ELF-1 (cell line): ENCODE measurements around the gene DGCR6L.
"Not testable (repeated sequence)": the region's sequence is repeated elsewhere in the genome, so short reads cannot be mapped to it uniquely, and the experiment has no call there.

ENCODE experiments used
- DNase-seq: peaks from one replicate; pipeline ENCODE4 v3.0.0-alpha.2; 2016; ENCODE audit warnings: low read depth, low spot score

Gene DGCR6L

DNA sequence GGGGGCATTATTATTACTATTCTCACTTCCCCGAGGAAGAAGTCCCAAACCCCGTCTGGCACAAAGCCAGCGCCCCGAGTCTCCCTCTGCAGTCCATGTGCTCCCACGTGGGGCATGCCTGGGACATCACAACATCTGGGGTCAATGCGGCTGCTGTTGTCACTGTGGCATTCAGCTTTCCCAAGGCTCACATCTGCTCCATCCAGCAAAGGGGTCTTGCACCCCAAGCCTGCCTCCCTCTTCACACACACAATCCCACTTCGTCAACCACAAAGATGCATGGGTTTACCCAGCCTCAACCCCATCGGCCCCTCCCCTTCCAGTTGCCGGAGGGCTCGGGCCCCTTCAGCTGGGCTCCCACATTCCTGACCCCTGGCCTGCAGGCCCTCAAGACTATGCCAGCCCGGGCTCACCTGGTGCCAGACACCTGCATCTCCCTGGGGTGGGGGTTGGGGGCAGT lies 28.2 kb downstream of the DGCR6L start:
- DNase-seq: no peak

- DNase-seq: no peak
Observed at GRCh38 chr22:20291249-20291586, 28.6 kb downstream of the DGCR6L start.

DNA sequence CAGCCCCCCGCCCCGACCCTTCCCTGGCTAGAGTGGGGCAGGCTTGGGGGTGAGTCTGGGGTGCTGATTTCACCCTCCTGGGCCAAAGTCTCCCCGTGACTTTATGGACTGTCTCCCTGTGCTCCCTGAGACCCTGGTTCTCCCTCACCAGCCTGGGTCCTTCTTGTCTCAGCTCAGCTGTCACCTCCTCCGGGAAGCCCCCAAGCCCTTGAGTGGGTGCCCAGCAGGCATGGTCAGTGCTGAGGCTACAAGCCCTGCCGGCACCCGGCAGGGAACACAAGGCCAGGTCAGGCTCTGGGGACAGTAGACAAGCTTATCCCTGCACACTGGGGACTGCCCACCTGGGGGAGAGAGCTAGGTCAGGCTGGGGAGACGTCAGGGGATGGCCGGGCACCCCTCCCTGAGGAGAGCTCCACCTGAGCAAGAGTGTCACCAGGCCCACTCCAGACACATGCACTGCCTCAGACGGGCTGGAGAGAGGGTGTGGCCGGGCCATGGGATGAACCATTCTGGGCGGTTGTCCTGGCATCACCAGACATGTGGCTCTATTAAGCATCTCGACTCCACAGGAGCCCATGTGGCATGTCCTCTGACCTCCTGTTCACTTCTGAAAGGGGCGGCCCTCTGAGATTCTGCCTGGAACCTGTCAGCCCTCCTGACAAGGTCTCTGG lies 29.1 kb downstream of the DGCR6L start:
- no peak for DNase-seq

DNA sequence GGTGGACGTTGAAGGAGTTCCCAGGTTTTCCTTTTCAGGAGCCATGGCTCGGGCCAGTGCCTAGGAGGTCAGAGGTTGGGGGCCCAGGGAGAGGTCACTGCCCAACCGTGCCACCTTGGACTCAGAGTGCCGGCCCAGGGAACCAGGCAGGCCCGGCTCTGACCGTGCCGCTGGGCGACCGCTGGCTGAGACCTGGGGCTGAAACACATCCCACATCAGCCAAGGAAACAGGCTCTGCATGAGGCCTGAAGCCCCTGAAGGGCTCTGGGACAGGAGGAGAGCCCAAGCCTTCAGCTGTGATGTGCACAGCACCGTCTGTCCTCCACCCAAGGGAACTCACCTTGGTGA lies 29.8 kb downstream of the DGCR6L start:
- no peak for DNase-seq

GRCh38 chr22:20289182-20290044 lies 30.4 kb downstream of the DGCR6L start:
- not testable (repeated sequence) for DNase-seq

DNA sequence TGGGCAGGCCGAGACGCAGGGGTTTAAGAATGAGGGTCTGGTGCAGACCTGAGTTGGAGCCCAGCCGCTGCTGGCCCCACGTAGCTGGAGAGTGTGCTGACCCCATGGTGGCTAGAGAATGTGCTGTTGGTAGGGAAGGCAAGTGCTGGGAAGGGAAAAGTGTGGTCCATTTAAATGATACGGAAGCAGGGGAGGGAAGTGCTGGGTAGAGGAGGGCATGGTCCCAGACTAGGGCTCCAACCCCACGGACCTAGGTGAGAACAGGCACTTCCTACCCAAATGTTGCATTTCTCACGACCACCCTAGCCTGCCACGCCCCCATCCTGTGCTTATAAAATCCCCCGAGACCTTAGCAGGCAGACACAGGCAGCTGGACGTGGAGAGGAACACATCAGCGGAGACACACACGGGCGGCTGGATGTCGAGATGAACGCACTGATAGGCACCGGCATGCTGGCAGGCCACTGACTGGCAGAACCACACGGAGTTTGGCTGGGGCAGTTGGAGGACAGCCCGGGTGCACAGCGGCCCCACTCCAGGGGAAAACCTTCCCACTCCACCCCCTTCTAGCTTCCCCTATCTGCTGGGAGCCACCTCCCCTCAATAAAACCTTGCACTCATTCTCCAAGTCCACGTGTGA lies 33.0 kb downstream of the DGCR6L start:
- DNase-seq: not testable (repeated sequence)

DNA sequence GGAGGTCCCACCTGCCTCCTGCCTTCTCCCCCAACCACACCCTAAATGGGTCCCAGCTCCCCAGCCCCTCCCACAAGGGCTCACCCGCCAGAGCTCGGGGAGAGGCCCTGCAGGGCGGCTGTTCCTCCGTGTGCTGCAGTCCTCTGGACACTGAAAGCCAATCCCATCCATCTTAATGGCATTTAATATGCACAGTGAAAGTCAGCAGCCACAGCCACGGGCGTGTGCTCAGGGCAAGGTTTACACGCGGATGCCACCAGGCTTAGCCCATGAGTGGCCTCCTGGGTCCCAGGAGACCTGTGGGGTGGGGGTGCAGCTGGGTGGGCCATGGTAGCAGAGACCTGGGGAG lies 33.6 kb downstream of the DGCR6L start:
- DNase-seq: not testable (repeated sequence)

DNA sequence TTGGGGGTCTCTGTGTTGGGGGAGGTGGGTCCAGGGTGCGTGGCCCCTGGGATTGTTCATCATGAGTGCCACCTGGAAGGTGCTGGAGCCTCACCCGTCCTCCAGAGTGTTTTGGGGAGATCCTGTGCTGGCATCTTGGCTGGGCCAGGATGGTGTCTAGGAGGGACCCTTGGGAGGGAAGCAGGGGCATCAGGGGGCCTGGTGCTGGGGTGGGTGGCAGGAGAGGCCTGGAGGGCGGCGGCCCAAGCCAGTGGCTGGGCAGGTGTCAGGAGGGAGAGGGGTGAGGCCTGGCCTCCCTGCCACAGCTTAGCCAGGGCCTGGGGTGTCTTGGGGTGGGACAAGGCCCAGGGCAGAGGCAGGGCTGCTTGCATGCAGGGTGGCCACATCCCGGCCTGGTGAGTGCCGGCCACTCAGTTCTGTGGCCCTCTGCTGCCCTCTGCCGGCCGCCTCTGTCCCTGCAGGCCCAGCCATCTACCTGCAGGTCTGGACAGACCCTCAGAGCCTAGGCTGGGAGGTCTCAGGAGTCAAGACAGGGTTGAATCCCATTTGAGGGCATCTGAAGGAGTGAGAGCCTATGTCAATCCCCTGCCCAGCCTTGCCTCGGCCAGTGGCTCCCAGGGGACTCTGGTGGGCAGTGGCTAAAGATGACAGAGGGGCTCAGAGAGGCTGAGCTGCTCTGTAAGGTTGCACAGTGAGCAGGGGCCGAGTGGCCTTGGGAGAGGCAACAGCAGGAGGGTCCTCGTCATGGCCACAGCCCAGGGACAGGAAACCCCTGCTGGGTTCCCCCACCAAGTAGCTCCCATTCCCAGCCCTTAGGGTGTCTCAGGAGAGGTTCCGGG lies 34.2 kb downstream of the DGCR6L start:
- peak; percentile 88 for DNase-seq

- DNase-seq: no peak
Observed at GRCh38 chr22:20284471-20285086, 35.3 kb downstream of the DGCR6L start.

DNA sequence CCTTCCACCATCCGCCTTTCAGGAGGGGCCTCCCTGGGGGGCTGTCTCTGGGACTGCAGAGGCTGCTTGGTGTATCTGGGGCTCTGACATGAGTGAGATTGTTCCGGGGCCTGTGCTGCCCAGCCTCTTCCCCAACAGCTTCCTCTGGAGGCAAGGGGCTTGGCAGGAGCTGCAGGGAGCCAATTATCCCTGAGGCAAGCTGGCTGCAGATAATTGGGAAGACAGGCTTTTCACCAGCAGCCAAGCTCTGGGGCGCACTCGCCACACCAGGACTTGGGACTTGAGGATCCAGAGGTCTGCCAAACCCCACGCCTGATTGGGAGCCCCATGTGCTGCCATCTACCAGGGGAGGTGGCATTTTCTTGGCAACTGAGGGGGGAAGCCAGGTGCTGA lies 36.2 kb downstream of the DGCR6L start:
- DNase-seq: peak; percentile 25

GRCh38 chr22:20282901-20283673 lies 36.8 kb downstream of the DGCR6L start:
- DNase-seq: no peak

DNA sequence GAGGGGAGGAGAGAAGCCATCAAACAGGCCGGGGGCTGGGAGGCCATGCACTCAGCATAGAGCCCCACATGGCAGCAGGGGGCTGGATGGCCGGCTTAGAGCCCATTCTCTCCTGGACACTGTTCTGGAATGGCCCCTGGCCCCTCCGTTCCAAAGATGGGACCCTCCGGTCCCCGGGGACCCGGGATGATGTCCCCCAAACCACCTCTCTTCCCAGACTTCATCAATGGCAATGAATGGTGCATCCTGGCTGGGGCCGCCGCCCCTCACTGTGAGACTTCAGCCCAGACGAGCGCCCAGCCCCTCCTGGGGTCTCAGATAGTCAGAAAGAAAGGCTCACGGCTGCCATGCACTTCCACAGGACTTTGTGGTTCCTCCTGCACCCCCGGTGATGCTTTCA lies 38.0 kb downstream of the DGCR6L start:
- DNase-seq: no peak

DNA sequence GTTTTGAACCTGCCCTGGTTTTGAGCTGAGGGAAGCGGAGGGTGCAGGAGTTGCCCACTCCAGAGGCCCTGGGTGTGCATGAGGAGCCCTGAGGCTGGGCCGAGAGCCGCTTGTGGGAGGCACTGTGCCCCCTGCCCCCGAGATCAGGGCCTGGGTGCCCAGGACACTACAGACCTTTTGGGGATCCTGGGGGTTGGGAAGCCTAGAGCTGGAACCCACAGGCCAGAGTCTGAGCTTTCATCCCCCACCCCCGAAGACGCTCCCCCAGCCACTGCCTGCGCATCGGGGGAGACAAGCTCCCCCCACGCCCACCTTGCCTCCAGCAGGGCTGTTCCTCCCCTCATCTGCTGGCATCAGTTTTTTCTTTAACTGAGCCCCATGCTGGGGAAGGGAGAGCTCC lies 38.4 kb downstream of the DGCR6L start:
- not testable (repeated sequence) for DNase-seq

DNA sequence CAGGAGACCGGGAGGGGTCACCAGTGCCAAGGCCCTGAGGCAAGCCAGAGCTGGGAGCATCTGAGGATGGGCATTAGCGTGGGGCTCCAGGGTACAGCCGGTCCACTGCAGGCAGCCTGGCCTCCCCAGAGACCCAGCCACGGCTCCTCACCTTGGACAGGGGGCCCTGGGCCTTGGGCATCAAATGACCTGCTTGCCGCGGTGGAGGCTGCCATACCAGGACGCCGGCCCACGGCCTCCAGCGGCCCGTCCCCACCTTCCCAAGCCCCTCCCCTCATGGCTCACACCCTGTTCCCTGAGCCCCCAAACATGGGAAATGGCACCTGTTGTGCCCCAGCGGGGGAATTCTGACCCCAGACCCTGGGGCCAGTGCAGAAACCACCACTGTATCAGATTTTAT lies 39.0 kb downstream of the DGCR6L start:
- no peak for DNase-seq

DNA sequence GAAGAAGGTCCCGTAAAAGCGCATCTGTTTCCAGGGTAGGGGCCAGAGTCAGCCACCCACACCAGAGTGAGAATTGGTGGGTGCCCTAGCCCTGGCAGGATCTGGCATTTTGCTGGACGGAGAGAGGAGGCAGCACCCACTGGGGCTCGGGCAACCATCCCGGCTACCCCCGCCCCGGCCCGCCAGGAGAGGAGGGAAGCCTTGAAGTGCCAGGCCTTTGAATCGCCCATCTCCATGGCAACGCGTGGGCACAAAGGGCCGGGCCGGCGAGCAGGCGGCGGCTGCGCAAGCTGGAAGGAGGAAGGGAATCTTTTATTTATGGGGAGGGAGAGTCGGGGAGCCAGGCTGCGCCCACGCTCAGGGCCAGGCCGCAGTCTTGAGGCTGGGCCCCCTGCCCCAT lies 39.7 kb downstream of the DGCR6L start:
- DNase-seq: not testable (repeated sequence)

GRCh38 chr22:20279662-20280134 lies 40.2 kb downstream of the DGCR6L start:
- DNase-seq: no peak

DNA sequence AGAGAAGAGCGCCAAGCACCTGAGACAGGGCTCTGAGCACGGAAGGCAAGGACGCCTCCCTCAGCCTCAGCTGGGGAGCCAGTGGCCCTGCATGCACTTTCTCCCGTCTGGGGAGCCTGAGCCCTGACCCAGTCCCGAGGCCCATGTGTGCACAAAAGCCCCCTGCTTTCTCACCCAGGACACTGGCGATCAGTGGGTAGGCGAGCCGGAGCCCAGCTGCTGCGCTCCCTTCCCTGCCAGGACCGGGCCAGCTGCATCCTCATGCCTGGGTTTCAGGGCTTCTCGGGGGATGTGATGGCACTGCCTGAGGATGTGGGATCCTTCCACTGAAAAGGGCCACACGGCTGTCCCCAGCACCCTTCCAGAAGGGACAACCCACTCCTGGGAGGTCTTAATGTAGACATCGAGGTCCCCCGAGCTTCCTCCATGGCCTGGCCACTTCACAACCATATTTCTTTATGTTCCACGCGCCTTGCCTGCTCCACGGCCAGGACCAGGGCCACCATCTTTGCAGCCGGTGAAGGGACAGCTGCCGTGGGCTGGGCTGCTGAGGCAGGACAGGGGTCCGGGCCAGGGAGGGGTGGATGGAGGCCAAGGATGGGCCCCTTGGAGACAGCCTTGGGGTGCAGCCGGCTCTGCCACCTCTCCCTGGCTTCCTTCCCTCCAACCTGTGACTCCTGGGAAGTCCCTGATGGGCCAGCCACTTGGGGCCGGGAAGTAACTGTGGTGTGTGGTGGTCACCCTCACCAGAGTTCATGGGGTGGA lies 41.0 kb downstream of the DGCR6L start:
- not testable (repeated sequence) for DNase-seq

GRCh38 chr22:20277936-20278635 lies 41.8 kb downstream of the DGCR6L start:
- not testable (repeated sequence) for DNase-seq

- peak; percentile 8 for DNase-seq
Observed at GRCh38 chr22:20276468-20276867, 43.4 kb downstream of the DGCR6L start.
